ENCODE data around the gene SLIT3.

The SLIT3 gene

DNA sequence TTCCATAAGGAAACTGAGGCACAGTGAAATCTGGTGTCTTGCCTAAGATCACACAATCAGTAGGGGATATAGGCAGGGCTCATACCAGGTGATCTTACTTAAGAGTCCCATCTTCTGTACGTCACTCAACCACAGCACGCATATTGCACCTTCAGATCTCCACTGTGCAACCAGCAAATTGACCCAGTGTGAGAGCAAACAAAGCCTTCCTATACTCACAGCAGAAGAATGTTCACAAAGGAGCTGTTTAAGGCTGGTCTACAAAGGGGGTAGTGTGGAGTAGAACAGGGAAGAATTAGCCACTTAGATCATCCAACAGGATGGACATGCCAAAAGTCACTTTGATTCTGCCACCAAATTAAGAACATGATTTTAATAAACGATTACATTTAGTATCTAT is 305.9 kb downstream of the SLIT3 start:
- no peak for DNase-seq (ENCODE audit: low read depth, low spot score)

DNA sequence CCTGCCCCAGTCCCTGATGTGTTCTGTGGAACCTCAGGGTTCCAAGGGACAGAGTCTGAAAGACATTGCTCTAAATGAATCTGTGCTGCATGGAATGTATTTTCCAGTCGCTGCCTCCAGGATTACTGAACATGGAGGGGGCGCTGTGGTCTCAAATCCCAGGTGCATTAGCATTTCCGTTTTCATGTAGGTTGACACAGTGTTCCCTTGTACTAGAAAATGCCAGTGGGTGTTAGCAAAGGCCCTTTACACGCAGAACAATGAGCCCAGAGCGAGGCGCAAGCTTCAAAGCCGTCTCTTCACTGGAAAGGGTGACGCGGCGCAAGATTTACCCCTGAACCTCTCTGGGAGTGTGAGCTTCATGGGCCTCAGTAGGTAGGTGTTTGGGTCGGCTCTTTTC is 308.3 kb downstream of the SLIT3 start:
- DNase-seq (ENCODE audit: low read depth, low spot score): no peak

- no peak for DNase-seq (ENCODE audit: low read depth, low spot score)
Observed at GRCh38 chr5:168992016-168992415, 308.9 kb downstream of the SLIT3 start.

DNA sequence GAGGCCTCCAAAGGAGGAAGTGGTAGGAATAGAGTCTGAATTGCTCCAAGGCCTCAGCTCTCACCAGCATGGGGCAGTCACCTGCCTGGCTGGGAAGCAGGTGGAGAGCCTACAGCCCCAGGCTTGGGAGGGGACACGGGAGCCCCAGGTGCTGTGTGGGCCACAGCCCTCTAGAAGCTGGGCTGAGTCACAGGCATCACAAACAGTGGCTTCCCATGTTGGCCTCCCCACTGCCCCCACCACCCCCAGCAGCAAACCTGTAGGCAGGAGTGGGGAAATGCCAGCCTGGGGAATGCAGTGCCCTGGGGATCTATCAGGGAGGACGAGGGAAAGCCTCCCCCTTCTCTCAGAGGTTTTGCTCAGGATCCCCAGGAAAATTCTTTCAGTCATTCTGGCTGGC is 309.6 kb downstream of the SLIT3 start:
- DNase-seq (ENCODE audit: low read depth, low spot score): no peak

- DNase-seq (ENCODE audit: low read depth, low spot score): no peak
Observed at GRCh38 chr5:168990679-168991078, 310.3 kb downstream of the SLIT3 start.

DNA sequence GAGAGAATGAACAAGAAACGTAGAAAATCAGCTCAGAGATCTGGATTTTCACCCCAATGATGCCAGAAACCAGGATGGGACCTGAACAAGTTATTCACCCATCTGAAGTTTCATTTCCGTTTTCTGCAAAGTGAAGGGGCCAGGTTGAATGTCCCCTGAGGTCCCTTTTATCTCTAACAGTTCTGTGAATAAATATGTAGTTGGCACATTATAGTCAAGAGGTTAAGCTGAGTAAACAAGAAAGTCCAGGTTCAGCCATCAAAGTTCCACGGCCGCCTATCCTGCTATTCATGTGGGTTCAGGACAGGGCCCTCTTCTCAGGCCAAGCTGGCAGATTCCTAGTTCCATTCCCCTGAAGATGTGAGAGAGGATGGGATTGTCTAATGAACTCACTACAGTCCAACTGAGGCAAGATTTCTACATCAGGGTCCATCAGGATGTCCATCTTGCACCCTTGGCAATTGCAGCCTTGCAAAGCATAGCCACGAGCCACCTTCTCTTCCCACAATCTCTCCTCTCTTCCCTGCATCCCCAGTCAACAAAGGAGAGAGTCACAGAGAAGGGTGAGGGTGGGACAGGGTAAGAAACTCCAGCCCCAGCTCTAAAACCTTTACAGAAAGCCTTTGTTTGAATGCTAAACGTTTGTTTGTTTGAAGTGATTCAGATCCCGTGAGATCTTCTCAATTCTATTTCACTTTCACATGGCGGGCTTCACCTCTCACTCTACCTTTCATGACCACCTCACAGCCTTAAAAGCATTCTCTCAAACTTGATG is 311.0 kb downstream of the SLIT3 start:
- no peak for DNase-seq (ENCODE audit: low read depth, low spot score)

GRCh38 chr5:168988699-168989098 is 312.2 kb downstream of the SLIT3 start:
- DNase-seq (ENCODE audit: low read depth, low spot score): no peak

GRCh38 chr5:168987543-168988300 is 313.2 kb downstream of the SLIT3 start:
- no peak for DNase-seq (ENCODE audit: low read depth, low spot score)

- peak; percentile 35 for DNase-seq (ENCODE audit: low read depth, low spot score)
Observed at GRCh38 chr5:168985454-168985853, 315.5 kb downstream of the SLIT3 start.

GRCh38 chr5:168984135-168984675 is 316.7 kb downstream of the SLIT3 start:
- no peak for DNase-seq (ENCODE audit: low read depth, low spot score)

GRCh38 chr5:168979135-168979534 is 321.8 kb downstream of the SLIT3 start:
- DNase-seq (ENCODE audit: low read depth, low spot score): no peak

GRCh38 chr5:168978500-168978899 is 322.4 kb downstream of the SLIT3 start:
- DNase-seq (ENCODE audit: low read depth, low spot score): no peak

DNA sequence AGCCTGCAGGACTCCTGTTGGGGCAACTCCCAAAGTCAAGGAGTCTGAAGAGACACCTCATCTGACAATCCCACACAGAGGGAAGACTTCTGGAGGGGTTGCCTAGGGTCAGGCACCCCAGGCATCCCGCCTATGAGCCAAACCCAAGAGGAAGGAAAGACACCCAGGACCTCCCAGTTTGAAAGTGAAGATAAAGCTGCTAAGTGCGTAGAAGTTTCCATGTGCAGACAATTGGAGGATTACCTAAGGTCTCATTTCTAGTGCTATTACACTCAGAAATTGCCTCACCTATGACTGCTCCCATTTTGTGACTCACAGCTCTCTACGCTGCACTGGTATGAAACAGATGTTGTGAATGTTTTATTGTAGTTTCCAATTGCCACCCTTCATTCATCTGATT is 322.9 kb downstream of the SLIT3 start:
- no peak for DNase-seq (ENCODE audit: low read depth, low spot score)

DNA sequence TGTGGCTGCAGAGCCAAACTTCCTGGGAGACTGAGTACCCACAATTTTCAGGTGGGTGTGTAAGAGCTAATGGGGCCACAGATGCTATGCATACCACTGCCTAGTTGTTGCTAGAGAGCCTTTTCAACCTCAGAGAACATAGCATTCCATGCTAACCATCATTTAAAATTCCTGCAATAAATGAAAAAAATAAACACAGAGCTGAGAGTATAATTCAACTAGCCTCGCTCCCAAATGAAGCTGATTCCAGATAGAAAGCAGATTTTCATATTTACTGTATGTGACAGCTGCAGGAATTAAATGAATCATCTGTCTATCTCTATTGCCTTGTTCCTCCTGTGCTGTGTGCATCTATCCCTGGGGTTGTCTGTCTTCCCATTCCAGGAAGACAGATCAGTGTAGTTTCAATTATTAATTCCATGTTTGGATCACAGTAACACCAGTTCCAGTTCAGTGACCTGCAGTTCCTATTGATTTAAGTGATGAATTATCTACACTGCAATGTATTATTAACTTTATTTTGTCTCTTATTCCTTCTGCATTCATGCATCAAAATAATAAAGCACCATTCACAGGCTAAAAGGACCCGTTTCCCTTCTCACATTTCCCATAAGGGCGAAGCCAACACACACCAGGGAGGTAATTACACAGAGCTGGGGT is 324.5 kb downstream of the SLIT3 start:
- no peak for DNase-seq (ENCODE audit: low read depth, low spot score)

DNA sequence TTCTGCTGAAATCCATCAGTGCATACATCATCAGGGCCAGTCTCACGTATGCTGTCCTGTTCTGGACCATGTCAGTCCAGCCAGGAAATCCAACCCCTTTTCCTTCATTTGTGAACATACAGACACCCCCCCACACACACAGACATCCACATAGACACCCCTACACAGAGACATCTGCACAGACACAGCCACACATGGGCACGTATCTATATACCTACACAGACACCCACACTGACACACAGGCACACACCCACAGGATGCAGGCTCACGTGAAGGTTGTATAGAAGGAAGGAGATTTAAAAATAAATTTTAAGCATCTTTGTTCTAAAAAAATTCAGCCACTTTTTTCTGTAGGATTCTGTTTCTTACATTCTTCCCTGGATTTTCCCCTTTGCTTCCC is 325.6 kb downstream of the SLIT3 start:
- DNase-seq (ENCODE audit: low read depth, low spot score): no peak

GRCh38 chr5:168974082-168974481 is 326.9 kb downstream of the SLIT3 start:
- DNase-seq (ENCODE audit: low read depth, low spot score): no peak

GRCh38 chr5:168972731-168973130 is 328.2 kb downstream of the SLIT3 start:
- DNase-seq (ENCODE audit: low read depth, low spot score): no peak

DNA sequence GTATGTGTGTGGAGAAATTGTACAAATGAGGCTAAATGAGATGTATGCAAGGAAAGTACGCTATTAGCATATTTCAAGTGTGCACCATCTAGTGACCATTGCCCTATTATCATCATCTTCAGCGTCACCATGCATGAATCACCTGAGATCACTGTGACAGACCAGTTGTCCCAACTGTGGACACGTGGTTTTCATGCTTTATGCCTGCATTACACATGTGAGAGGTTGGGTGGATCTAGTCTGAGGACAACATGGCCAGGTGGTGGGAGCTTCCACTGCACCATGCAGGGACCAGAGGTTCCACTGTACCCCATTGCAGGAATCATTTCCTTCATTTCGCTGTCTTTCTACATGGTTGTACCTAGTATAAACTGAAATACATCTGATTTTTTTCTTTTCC is 329.8 kb downstream of the SLIT3 start:
- no peak for DNase-seq (ENCODE audit: low read depth, low spot score)

- DNase-seq (ENCODE audit: low read depth, low spot score): no peak
Observed at GRCh38 chr5:168969326-168969886, 331.5 kb downstream of the SLIT3 start.

GRCh38 chr5:168967882-168968620 is 332.9 kb downstream of the SLIT3 start:
- DNase-seq (ENCODE audit: low read depth, low spot score): no peak

GRCh38 chr5:168965638-168966037 is 335.3 kb downstream of the SLIT3 start:
- DNase-seq (ENCODE audit: low read depth, low spot score): no peak

All from iPS DF 19.7 (cell line).